GM21367 (cell line): ENCODE measurements around the gene AIP.
A peak's percentile ranks its signal among the peaks of the same experiment; 100 is the strongest.
"Not testable (repeated sequence)": the region's sequence is repeated elsewhere in the genome, so short reads cannot be mapped to it uniquely, and the experiment has no call there.

Source experiments
- ATAC-seq: cut with Tn5 transposase; IDR thresholded peaks from one replicate; pipeline ENCODE4 v1.9.1; 2021; ENCODE audit not compliant: unreplicated experiment

AIP gene

DNA sequence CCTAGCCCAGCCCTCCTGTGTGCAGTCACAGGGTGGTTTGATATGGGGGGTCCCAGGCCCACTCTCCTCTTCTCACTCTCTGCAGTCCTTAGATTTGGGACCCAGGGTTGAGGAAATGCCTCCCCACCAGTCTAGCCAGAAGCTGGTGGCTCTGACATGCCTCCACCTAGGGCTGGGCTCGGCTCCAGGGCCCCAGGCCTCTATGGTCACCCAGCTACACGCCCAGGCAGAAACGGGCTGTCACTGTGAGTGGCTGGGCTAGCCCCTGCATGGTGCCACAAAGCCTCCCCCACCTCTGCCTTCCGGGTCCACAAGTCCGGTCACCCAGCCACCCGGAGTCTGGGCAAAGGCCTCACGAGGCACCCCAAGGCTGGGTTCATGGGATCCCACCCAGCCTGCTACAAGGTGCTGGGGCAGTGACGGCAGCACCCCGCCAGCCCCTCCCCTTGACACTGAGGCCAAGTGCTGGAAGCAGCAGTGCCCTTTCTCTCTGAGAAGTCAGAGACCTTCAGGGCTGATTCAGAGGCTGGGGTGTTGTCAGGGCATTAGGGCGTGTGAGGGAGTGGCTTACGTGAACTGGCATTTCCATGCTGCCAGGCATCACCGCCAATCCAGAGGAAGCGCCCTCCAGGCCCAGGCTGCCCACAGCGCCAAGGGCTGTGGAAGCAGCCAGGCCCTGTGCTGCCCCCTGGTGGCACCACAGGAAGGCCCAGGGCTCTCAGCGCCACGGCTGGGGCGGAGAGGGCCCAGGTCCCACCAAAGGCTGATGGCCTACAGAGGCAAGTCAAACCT lies 23.0 kb downstream of the AIP start:
- no peak for ATAC-seq

DNA sequence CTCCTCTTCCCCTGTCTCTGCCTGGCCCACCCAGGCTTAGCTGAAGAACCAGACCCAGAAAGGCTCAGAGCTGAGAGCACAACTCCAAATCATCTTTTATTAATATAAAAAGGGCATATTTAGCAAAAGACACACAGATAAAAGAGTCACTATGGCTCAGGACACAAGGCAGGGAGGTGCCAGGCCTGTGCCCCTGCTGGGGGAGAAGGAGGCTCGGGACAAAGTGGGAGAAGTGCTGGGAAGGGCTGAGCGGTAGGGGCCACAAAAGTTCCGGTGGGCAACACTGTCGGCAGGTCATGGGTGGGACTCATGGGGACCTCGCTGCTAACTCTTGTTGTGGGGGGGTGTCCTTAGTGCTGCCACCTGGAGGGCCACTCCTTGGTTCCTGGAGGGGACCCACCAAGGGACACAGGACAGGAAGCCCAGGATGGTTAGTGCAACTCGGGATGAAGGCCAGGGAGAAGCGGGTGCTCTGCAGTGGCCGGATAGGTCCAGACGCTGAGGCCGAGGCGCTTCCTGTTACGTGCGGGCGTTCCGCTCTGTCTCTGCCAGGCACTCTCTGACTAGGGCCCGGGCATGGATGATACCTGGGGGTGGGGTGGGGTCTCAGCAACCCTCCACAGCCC lies 23.7 kb downstream of the AIP start:
- no peak for ATAC-seq

- ATAC-seq, result no peak
These were observed 24.5 kb downstream of the AIP start for GRCh38 chr11:67507242-67507863.

- ATAC-seq, result peak; percentile 55
These were observed 25.1 kb downstream of the AIP start, which contains the start of gene CDK2AP2 for GRCh38 chr11:67507864-67508485. Gene CDK2AP2, minus strand, starts transcription at chr11:67508162. Its CDS starts 80 bp downstream, at chr11:67508082.

GRCh38 chr11:67508486-67509121 lies 25.8 kb downstream of the AIP start:
- peak; percentile 24 for ATAC-seq

DNA sequence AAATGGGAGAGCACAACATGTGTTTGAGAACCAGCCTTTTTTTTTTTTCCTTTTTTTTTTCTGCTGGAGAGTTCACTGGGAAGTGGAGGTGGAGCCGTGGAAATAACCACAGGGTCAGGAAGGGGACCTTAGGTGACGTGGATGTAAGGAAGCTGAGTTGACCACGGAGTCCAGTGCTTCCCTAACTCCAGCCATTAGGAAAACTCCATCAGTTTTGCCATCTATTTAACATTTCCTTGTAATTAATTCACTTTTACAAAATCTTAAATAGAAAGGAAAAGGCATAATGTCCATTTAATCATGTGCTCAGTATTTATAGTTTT lies 27.2 kb downstream of the AIP start:
- no peak for ATAC-seq

DNA sequence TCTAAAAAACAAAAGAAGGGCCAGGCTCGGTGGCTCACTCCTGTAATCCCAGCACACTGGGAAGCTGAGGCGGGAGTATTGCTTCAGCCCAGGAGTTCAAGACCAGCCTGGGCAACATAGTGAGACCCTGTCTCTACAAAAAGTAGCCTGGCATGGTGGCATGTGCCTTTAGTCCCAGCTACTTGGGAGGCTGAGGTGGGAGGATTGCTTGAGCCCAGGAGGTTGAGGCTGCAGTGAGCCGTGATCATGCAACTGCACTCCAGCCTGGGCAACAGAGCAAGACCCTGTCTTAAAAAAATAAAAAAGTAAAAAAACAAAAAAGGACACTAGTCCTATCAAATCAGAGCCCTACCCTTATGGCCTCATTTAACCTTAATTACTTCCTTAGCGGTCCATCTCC lies 28.7 kb downstream of the AIP start:
- not testable (repeated sequence) for ATAC-seq

DNA sequence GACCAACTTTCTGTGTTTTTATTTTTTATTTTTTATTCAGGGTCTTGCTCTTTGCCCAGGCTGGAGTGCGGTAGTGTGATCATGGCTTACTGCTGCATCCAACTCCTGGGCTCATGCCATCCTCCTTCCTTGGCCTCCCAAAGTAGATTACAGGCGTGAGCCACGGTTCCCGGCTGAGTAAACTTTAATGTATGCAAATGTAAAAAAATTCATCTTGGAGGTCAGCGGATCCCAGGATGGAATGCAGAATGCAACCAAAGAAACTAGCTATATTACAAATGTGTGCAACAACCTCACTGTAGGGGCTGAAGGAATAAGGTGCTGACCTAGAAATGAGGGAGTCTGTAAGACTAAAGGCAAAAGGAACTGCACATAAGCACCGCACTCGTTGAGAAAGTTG lies 31.3 kb downstream of the AIP start:
- no peak for ATAC-seq

DNA sequence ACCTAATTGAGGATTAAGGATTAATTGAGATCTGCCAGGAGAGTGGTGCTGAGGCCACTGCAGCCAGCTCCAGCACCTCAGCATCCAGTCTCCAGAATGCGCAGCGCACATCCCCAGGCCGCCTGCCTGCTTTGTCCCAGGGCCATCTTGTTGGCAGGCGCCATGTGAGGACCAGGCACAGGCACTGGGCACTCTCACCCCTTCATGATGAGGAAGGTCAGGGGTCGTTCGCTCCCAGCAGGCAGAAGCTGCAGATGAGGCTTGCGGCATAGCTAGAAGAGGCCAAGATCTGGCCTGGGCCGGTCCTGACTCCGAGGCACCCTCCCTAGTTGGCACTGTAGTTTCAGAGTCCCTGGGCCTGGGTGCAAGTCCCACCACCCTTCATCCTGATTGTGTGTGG lies 34.0 kb downstream of the AIP start:
- no peak for ATAC-seq

- no peak for ATAC-seq
These were observed 35.1 kb downstream of the AIP start for GRCh38 chr11:67517784-67518552.

DNA sequence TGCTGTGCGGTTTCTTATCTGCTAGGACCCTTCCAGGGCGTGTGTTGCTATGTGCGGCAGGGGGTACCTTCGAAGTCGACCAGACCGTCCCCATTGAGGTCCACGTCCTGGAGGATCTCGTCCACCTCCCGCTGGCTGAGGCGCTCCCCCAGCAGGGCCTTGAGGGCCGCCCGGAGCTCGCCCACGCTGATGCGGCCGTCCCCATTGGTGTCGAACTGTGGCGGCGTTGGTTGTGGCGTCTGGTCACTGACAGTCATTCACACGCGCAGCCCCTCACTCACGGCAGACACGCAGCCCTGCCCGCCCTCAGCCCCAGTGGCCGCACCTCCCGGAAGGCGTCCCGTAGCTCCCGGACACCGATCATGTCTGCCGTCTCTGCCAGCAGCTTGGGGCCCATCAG lies 36.9 kb downstream of the AIP start:
- ATAC-seq, result no peak

DNA sequence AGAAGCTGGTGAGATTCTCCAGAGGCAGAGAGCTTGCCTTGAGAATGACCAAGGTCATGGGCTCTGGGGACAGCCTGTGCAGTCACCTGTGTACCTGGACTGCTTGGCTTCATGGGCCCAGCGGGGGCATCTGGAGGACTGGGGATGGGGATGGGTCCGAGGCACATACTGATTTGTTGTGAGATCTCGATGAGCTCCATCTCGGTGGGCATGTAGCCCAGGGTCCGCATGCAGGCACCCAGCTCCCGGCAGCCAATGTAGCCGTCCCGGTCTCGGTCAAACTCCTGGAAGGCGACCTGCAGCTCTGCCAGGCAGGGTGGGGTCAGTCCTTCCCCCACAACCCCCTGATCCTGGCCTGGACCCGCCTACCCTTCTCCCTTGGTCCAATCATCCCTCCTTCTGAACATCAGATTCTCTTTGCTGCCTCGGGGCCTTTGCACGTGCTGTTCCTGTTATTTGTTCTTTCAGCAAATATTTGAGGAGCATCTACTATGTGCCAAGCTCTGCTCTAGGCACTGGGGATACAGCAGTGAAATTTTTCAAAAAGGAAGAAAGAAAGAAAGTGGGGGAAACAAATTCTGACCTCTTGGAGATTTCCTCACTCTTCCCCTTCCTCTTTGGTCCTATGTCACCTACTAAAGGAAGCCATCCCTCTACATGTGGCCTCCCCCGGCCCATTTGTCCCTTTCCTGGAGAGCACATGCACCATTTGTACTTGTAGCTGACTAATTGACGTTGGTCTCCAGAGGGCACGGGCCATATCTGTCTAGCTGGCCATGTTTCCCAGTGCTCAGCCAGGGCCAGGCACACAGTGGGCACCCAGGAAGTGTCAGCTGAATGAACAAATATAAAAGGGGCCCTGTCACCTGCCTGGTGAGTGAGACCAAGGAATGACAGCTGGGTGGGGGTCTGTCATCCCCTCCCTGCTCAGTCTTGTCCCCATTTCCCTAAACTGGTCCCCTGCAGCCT lies 38.3 kb downstream of the AIP start:
- ATAC-seq, result no peak

DNA sequence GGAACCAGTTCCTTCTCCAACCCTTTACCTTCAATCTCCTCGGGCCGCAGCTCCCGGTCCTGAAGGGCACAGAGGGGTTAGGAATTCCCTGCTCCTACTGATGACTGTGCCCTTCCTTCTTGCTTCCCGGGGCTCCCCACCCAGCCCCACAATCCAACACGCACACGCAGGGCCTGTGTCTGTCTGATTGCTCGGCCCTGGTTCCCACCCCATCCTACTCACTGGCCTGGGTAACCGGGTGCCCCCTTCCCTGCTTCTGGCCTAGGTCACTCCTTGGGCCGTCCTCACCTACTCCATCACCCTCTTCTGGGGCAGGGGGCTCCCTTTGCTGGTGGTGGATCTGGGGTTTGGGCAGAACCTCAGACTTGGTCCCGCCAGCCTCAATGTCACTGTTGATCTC lies 39.1 kb downstream of the AIP start:
- ATAC-seq, result no peak

DNA sequence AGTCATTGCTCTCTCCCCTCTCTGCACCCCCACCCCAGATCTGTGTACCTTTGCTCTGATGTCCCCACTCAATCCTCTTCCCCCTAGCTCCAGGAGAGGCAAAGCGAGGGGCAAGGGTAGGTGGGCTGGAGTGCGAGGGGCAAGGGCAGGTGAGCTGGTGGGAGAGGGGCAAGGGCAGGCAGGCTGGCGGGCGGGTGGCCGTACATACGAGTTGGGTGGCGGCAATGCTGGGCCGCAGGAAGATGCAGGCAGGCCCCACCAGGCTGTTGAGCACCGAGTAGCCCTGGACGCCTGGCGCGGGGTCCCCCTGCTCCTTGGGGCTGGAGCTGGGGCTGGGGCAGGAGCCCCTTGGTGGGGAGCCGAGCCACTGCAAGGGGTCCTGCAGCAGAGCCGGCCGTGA lies 39.5 kb downstream of the AIP start:
- no peak for ATAC-seq

DNA sequence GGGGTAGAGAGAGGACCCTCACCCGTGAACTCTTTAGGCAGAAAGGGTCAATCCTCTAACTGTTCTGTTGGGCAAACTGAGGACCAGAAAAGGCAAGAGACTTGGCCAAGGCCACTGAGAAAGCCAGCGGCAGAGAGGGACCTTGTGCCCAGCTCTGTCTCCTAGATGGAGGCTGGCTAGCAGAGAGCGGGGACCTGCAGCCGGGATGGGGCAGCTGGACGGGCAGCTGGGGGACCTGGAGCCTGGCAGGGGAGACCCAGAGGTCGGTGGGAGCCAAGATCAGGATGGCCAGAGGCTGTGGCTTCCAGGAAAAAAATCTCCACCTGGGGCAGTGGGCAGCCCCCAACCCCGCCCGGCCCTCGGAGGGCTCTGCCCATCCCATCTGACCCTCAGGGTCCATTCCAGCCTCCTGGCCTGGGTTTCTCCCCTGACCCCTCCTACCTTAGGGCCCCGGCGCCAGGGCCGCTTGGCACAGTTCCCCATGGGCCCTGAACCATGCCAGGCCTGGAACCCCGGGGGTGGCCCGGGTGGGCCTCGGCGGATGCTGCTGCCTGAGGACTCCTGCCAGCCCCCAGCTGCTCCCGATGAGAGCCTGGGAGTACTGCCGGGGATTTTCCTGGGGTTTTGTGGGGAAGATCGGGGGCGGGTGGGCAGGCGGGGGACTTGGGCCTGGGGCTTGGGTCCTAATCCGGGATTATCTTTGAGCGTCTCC lies 40.2 kb downstream of the AIP start, which contains the start of gene CABP2:
Gene CABP2 (minus strand): TSS at position 603 of the 712 bp plus-strand sequence. CDS start 120 bp downstream, at position 483.
- ATAC-seq, result no peak

DNA sequence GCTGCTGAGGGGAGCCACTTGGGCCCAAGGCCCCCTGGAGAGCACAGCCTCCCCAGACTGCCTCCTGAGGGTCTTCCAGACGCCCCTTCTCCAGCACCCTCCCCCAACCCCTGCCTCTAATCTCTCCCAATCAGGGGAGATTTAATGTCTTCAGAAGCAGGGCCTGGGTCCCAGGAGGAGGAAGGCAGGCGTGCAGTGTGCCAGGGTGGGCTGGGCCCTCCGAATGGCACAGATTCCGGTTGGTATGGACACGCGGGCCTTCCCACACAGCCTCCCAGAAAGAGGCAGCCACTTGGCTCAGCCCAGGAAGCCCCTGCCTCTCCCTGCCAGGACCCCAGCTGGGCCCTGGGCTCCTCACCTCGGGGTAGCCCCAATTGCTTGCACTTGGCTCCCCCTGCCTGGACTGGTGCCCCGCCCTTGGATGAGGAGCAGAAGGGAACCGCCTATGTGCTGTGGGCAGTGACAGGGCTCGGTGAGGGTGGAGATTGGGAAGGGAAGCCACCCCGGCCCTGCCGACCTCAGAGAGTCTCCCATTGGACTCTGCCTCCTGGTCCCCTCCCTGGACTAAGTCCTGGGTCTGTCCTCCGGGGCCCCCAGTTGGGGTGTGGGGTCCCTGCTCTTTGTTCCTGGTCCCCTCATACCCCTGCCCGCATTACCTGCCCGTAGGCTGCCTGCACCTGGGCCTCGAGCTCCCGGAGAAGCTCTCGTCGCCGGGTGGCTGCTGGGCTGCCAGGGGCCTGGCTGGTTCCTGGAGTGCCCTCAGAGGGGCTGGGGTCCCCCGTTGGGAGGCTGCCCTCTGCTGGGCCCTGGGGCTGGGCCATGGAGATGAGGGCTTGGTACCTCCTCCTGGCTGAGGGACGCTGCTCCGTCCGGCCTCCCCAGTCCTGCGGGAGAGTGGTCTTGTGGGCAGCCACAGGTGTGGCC lies 41.0 kb downstream of the AIP start:
- ATAC-seq, result no peak

DNA sequence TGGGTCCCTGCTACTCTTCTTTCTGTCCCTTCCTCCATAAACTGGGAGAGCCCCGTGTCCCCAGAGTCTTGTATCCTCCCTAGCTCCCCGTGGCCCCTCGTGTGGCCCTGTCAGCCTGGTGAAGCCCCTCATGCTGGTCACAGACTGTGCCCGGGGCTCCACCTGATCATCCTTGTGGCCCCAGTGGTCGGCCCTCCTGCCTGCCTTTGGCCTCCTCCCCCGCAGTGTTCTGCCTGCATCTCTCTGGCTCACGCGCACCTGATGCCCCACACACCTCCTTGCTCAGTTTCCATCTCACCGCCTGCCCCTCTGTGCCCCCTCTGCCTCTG lies 41.6 kb downstream of the AIP start:
- ATAC-seq, result no peak
